ENCODE measurements around the gene FBXL15.

The FBXL15 gene

DNA sequence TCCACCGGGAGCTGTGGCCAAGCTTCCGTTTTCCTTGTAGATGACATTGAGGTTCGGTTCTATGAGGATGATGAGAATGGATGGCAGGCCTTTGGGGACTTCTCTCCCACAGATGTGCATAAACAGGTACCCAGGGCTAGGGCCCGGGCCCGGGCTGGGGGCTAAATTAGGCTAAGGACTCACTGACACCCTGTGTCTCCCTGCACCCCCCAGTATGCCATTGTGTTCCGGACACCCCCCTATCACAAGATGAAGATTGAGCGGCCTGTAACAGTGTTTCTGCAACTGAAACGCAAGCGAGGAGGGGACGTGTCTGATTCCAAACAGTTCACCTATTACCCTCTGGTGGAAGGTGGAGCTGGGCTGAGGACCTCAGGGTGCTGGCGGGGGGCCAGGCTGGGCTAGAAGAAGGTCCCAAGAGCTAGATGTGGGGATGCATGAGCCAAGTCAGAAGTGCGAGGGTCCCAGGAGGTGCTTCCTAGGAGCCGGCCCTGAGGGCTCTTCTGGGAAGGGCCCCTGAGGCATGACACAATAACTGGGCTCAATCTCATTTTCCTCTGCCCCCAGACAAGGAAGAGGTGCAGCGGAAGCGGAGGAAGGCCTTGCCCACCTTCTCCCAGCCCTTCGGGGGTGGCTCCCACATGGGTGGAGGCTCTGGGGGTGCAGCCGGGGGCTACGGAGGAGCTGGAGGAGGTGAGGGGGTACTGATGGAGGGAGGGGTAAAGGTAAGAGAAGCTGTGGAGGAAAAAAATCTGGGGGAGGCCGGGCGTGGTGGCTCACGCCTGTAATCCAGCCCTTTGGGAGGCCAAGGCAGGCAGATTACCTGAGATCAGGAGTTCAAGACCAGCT is 22.2 kb upstream of the FBXL15 start:
- DNase-seq (ENCODE audit: low read depth in 2 of 2), result no peak

DNA sequence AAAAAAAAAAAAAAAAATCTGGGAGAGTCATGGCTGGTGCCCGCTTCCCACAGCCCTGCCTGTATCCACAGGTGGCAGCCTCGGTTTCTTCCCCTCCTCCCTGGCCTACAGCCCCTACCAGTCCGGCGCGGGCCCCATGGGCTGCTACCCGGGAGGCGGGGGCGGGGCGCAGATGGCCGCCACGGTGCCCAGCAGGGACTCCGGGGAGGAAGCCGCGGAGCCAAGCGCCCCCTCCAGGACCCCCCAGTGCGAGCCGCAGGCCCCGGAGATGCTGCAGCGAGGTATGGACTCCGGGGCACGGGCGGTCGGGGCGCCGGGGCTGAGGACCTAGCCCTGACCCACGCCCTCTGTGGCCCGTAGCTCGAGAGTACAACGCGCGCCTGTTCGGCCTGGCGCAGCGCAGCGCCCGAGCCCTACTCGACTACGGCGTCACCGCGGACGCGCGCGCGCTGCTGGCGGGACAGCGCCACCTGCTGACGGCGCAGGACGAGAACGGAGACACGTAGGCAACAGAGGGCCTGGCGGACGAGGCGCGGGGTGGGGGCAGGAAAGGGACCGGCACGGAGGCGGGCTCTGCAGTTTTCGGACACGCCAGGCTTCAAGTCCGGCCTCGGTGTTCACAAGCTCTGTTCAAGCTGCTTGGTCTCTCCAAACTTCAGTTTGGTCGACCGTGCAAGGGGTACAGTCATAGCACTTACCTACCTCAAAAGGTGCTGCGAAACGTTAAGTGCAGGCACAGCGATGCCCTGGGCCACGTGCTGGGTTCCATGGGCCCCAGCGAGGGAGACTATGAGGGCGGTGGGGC is 21.2 kb upstream of the FBXL15 start:
- peak; percentile 74 to 78 for DNase-seq (ENCODE audit: low read depth in 2 of 2)

DNA sequence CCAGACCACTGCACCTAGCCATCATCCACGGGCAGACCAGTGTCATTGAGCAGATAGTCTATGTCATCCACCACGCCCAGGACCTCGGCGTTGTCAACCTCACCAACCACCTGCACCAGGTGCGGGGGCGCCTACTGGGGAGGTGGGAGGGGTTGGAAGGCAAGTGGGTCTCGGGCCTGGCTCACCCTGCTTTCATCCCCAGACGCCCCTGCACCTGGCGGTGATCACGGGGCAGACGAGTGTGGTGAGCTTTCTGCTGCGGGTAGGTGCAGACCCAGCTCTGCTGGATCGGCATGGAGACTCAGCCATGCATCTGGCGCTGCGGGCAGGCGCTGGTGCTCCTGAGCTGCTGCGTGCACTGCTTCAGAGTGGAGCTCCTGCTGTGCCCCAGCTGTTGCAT is 20.6 kb upstream of the FBXL15 start:
- DNase-seq (ENCODE audit: low read depth in 2 of 2), result no peak

DNA sequence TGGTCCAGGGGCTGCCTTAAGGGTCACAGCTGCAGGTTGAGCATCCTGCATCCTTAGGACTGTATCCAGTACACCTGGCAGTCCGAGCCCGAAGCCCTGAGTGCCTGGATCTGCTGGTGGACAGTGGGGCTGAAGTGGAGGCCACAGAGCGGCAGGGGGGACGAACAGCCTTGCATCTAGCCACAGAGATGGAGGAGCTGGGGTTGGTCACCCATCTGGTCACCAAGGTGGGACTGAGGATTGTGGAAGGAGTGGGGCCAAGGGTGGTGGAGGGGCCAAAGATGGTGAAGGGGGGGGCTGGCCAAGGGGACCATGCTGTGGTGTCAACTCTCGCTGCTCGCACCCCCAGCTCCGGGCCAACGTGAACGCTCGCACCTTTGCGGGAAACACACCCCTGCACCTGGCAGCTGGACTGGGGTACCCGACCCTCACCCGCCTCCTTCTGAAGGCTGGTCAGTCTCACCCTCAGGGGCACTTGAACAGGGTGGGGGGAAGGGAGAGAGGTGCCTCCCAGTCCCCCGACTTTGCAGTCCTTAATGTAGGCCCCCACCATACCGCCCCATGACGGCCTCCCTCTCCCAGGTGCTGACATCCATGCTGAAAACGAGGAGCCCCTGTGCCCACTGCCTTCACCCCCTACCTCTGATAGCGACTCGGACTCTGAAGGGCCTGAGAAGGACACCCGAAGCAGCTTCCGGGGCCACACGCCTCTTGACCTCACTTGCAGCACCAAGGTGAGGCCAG is 19.9 kb upstream of the FBXL15 start:
- DNase-seq (ENCODE audit: low read depth in 2 of 2), result no peak

DNA sequence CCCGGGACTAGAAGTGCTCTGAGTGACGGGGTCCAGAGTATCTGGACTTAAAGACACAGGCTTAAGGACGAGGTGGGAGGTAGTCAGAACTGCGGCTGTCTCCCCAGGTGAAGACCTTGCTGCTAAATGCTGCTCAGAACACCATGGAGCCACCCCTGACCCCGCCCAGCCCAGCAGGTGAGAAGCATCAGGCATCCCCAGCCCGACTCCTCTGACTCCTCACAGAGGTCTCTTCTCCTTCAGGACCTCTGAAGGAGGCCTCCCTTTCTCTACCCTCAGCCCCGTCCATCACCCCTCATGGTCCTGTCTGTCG is 19.3 kb upstream of the FBXL15 start:
- DNase-seq (ENCODE audit: low read depth in 2 of 2), result no peak

DNA sequence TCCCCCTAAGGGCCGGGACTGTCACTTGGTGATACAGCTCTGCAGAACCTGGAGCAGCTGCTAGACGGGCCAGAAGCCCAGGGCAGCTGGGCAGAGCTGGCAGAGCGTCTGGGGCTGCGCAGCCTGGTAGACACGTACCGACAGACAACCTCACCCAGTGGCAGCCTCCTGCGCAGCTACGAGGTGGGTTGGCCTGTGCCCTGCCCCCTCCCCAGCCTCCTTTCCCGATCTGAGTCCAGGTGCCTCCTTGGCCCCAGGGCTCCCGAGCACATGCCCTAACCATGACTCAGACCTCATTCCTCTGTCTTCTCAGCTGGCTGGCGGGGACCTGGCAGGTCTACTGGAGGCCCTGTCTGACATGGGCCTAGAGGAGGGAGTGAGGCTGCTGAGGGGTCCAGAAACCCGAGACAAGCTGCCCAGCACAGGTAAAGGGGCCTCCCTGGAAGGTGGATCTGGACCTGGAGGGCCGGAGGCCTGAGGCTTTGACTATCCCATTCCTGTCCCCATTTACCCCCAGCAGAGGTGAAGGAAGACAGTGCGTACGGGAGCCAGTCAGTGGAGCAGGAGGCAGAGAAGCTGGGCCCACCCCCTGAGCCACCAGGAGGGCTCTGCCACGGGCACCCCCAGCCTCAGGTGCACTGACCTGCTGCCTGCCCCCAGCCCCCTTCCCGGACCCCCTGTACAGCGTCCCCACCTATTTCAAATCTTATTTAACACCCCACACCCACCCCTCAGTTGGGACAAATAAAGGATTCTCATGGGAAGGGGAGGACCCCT is 18.7 kb upstream of the FBXL15 start:
- DNase-seq (ENCODE audit: low read depth in 2 of 2), result no peak

DNA sequence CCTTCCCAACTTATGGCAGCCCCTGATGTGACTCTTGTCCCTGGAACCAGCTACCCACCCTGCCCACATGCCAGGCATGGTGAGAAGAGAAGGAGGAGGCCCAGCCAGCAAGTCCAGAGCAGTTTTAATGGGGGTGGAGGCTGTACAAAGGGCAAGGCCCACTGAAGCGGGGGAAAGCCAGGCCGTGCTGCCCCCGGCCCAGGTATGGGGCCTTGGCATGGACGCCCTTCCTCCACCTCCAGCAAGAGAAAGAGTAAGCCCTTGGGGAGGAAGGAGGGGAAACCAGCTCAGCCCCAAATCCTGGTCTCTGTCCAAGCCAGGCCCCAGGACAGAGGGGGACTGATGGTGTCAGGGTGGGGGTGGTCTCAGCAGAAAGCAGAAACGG is 18.1 kb upstream of the FBXL15 start:
- DNase-seq (ENCODE audit: low read depth in 2 of 2), result no peak

DNA sequence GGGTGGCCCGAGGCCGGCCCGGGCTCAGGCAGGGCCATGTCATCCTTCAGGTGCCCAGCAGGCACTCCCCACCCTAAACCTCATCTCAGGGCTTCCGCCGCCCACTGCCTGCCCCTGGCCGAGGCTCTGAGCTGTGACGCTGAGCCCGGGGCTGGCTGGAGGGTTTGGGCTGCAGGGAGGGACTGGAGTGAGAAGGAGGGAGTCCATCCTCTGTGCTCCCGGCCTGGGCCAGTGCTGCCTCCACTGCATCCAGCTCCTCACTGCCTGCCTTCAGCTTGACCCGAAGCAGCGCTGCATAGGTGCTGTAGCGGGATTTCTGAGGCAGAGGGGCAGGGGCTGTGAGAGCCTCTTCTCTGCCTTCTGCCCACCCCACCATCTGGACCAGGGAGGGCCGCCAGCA is 17.5 kb upstream of the FBXL15 start:
- no peak for DNase-seq (ENCODE audit: low read depth in 2 of 2)

DNA sequence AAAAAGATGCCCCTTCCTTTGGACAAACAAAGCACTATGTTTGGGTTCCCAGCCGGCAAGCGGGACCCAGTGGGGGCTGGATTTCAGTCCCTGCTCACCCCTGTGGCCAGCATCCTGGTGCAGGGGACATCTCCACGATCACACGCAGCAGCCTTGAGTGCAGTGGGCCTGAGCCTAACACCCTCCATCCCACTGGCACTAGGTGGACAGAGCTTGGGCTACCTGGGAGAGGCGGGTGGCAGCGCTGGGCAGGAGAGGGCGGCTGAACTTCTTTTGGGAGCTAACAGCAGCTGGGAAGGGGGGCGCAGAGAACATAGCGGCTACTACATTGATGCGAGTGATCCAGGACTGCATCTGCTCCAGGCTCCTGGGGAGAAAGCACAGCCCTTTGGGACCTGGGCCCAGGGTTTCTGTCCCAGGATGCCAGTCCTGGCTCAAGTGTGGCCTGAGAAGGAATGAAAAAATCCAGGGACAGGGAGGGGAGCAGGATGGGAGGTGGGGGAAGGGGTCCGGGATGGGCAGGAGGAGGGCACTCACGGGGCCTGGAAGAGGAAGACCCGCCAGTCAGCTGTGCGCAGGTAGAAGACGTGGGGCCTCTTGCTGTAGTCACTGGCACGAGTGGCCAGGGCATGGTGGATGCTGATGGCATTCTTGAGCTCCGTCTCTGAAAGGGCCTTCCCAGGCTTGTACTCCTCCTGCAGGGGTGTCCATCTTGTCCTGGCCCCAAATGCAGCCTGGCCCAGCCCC is 16.1 kb upstream of the FBXL15 start:
- no peak for DNase-seq (ENCODE audit: low read depth in 2 of 2)

DNA sequence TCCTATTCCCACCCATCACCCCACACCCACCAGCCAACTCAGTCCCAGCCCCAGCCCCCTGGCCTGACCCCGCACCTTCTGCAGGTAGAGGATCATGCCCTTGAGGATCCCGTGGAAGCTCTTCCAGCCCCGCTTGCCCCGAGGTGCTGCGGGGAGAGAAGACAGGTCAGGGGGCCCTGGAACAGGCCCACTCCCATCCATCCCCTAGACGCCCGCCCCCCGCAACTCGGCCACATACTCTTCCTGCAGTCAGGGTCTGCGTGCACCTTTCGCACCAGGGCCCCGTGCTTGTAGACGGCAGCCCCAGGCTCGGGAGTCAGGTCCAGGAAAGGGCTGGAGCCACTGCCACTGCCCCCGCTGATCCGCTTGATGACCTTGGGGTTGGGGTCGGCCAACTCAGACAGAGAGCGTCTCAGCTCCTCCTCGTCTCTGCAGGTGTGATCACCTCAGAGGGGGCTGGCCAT is 15.5 kb upstream of the FBXL15 start:
- DNase-seq (ENCODE audit: low read depth in 2 of 2), result no peak

DNA sequence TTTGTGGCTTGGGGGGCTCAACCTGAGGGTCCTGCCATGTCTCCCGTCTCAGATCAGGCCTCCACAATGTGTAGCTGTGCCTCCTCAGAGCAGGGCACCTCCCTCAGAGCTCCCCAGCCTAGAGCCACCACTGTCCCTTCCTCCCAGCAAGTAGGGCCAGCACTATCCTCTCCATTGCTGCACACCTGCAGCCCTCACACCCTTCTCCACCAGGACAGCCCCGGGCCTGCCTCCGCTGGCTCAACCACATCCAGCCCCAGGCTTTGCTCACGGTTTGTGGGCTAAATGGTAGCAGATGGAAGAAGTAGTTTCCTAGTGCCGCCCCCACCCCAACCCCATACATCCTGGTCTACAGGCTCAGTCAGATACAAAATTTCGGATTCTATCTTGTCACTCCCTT is 15.0 kb upstream of the FBXL15 start:
- DNase-seq (ENCODE audit: low read depth in 2 of 2), result no peak

DNA sequence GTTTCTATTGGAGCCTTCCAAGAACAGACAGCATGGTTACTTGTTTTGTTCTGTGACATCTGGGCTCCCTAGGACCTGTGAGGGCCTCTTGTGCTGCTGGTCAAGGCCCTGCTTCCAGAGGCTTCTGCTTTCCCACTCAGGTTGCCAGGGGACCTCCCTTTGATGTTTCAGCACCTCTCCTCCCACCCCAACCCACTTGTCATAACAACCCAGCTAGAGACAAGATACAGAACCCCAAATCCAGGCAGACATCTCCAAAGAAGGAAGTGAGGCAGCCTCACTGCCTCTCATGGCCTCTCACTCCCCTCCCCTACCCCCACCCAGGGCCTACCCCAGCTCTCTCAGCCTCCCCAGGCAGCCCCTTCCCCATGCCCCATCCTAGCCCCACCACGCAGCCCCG is 13.8 kb upstream of the FBXL15 start:
- no peak for DNase-seq (ENCODE audit: low read depth in 2 of 2)

DNA sequence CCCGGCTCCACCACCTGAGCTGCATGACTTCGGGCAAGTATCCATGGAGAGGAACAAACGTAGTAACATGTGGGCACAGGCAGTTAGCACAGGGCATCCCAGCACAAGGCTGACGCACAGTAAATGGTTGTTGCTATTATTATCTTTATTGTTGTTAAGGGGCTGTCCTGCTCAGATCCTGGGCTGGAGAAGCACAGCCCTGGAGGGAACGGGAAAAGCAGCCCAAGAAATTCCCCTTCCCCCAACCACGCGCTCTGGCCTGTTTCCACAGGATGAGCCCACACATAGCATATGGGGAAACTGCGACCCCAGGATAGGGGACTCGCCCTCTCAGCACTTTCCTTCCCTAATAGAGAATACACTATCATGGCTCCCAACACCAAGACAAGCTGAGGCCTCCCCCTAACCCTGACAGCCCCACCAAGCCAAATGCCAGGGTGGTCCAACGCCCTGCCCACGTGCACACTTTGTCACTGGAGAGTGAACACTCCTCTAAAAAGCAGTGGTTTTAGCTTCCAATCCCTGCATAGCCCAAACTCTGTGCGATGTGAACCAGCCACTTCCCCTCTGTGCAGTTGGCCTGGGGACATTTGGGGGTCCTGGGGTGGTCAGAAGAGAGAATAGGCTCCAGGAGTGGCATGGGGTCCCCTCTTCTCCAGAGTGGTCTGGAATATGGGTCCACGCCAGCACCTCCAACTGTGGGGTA is 13.1 kb upstream of the FBXL15 start:
- no peak for DNase-seq (ENCODE audit: low read depth in 2 of 2)

DNA sequence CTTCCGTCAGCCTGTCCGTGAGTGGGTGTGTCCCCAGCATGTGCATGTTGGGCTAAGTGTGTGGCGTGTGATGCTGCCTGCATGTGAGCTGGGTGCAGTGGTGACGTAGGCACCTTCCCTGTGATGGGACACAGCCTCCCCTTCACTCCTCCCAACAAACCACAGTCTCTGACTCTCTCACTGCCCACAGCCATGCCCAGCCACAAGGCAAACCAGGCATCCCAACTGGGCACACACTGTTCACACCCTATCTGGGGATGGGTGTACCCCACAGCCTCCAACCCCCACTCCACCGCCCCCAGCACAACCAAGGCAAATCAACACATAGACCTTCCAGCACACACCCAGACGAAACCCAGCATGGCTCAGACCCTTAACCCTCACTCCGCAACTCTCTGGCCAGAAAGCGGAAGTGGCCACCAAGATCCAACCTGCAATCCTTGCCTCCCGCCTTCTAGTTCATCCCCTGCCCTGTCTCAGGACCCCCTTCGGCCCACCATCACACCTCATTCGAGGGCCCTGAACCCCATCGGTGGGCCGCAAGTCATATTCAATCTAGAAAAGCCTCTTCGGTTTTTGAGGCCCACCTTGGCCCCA is 12.4 kb upstream of the FBXL15 start:
- no peak for DNase-seq (ENCODE audit: low read depth in 2 of 2)

DNA sequence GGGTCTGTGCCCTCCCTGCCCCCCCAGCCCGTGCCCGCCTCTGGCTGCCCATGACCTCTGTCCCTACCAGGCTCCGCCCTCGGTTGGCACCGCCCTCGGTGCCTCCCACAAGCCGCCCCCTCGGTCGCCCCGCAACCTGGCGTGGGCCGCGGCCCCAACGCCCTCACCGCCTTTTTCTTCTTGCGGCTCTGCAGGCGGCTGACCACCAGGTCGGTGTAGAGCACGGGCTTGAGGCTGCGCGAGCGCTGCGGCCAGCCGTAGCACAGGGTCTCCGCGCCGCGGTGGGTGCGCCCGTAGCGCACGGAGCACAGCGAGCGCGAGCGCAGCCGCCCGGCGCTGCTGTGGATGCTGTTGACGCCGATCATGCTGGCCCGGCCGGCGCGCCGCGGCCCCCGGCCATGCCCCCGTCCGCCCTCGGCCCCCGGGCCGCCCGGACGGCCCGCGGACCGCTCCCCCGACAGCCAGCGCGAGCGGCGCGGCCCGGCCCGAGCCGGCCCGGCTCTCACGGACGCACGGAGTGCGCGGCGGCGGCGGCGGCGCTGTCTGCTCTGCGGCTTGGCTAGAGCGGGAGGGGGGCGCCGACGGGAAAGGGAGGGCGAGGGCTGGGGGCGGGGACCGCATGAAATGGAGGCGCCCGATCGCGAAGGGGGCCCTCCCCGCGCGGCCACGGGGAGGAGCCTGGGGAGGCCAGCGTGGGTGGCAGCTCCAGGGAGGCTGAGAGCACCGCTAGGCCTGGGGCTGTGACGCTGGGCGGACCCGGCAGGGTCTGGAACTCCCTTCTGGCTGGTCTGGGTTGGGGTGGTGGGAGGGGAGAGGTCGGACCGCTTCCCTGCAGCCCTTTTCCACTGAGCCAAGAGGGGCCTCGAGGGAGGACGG is 11.7 kb upstream of the FBXL15 start:
- DNase-seq (ENCODE audit: low read depth in 2 of 2), result peak; percentile 48 to 60

DNA sequence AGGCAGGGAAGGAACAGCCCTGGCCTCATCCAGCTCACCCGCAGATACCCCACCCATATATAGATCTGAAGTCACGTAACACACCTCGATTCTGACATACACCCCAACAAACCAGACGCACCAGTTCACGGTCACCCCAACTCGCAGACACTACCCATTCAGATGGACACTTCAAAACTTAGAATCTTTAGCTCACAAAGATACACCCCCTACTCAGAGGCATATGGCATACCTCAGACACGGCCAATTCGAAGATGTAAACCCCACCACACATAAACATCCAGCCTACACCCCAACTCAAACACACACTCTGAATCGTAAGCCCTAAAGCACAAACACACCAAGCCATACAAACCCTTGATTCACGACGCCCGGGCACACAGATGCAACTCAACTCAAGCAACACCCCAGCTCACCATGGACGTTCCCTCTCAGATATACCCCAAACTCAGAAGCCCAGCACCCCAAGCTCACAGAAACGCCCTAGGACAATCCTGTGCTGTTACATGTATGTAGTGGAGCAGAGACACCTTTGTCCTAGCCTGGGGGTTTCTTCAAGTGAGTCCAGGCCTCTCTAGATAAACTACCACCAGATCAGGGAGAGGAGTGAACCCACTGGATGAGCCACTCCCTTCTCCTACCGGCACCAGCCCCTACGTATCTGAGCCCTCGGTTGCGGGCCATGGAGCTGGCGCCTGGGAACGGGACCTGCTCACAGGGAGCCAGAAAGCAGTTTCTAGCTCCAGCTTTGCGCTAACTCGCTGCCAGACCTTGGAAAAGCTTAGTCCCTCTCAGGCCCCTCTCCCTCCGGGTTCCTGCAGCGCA is 10.8 kb upstream of the FBXL15 start:
- DNase-seq (ENCODE audit: low read depth in 2 of 2), result no peak

DNA sequence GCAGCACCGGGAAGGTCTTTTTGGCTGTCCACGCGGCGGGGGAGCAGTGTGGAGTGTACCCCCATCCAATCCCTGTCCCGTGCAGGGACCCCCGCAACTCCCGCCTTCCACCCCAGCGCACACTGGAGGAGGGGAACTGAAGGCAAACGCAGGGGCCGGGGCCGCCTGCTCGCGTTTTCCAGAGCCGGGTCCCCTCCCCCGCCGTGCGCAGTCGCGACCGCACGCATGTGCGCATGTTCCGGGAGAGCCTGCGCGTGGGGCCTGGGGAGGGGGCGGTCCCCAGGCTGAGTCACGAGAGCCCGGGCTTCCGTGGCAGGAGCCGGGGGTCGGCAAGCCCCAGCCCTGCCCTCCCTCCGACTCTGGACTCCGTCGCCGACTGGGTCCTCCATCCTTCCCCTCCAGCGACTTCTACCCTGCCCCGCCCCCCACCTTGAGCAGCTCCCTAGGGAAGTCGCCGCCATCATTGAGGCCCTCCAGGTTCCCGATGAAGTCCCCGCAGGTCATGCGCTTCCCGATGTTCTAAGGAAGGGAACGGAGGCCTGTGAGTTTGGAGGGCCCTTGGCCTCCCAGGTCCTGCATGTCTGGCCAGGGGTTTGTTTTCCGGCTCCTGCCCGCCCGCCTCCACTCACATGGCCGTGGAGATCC is 10.1 kb upstream of the FBXL15 start:
- DNase-seq (ENCODE audit: low read depth in 2 of 2), result no peak

Data from stimulated activated CD8-positive, alpha-beta memory T cell treated with anti-CD3 and anti-CD28 coated beads, Interleukin-2, amount 100 ng/mL, for 1 hour (primary cell).